ENCODE results near the gene SOCS6.
A peak's percentile ranks its signal among the peaks of the same experiment; 100 is the strongest.
"Not testable (repeated sequence)": the region's sequence is repeated elsewhere in the genome, so short reads cannot be mapped to it uniquely, and the experiment has no call there.

Gene SOCS6, protein sequence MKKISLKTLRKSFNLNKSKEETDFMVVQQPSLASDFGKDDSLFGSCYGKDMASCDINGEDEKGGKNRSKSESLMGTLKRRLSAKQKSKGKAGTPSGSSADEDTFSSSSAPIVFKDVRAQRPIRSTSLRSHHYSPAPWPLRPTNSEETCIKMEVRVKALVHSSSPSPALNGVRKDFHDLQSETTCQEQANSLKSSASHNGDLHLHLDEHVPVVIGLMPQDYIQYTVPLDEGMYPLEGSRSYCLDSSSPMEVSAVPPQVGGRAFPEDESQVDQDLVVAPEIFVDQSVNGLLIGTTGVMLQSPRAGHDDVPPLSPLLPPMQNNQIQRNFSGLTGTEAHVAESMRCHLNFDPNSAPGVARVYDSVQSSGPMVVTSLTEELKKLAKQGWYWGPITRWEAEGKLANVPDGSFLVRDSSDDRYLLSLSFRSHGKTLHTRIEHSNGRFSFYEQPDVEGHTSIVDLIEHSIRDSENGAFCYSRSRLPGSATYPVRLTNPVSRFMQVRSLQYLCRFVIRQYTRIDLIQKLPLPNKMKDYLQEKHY

DNA sequence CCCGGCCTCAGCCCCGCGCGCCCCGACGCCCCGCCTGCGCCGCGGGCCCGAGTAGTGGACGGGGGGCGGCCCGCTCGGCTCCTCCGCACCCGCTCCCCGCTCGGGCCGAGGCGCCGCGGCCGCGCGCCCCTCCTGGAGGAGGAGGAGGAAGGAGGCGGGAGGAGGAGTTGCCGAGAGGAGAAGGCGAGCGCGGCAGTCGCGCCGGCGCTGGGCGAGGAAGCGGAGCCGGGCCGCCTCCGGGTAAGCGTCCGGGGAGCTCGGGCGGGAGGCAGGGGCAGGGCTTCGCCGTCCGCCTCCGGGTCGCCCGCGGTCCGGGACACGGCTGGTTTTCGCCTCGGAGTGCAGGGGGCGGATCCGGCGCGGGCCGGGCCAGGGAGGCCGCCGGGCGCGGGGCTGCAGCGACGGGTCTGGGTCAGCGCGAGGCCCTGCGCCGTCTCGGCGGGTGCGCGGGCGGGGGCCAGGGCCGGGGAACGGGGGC, at the start of gene SOCS6:
Gene SOCS6, plus strand, starts transcription at position 195 of the 478 bp plus-strand sequence. CDS start 35,624 bp downstream, outside the sequence.
- DNase-seq, result peak; percentile 73

DNA sequence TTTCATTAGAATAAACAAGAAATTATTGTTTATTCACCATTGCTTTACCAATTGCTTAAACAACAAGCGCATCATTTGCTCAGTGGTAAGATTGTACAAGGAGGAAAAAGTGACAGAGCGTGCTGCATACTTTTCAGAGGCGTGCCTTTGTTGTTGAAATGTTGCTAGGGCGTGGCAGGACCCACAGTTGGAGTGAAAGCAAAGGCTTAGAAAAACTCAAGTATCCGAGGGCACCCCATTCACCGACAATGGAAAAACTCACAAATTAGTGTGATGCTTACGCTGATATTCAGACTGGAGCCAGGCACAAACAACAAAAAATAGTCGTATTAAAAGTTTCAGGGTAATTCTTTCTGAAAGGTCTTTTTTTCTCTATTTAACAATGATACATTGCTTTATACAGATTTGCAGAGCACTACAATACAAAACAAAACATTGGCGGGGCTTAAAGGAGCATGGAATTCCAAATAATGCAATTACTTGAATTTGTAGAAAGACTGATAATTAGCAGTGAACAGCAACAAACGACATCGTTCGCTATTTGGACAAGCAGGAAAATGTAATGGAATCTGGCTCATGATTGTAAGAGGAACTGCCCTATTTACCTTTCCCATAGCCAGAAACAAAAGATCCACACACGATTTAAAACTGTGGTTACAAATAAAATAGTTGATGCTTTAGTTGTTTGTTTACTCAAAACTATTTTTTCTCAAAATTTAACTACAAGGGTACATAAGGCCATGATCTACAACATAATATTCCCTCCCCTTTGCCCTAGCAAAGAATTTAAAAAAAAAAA, 45.5 kb upstream of the SOCS6 start:
- no peak for DNase-seq

DNA sequence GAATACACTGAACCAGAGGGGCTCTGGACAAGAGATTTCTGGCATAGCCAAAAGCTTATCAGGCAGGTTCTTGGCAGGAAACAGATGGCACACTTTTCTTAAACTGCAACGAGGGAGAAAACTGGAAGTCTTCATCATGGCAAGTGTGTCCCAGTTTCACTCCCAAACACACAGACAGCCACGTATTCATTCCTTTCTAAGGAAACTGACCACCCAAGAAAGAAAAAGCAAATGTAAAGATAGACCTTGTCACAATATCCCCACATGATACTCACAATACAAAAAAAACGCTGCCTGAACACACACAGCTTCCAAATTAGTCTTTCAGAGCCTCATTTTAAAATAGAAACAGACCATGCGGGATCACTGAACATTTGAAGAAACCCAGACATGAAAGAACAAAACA, 42.8 kb upstream of the SOCS6 start:
- DNase-seq, result no peak

DNA sequence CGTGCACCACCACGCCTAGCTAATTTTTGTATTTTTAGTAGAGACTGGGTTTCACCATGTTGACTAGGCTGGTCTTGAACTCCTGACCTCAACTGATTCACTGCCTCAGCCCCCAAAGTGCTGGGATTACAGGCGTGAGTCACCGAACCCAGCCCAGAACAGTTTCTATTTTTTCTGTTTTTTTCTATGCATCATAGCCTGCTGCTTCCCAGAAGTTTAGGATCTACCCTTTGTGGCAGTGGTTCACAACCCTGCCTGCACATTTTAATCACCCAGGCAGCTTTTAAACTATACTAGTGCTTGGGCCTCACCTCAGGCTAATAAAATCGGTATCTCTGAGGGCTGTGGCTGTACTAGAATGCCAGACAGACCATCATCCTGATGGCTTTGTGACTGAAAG, 39.7 kb upstream of the SOCS6 start:
- DNase-seq, result peak; percentile 52

DNA sequence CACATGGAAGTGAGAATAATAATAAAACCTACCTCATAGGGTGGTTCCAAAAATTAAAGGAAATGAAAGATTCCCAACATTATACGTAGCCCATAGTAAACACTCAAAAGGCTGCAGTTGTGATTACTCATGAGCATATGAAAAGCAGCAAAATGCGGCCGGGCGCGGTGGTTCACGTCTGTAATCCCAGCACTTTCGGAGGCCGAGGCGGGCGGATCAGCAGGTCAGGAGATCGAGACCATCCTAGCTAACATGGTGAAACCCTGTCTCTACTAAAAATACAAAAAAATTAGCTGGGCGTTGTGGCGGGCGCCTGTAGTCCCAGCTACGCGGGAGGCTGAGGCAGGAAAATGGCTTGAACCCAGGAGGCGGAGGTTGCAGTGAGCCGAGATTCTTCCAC, 39.0 kb upstream of the SOCS6 start:
- not testable (repeated sequence) for DNase-seq

DNA sequence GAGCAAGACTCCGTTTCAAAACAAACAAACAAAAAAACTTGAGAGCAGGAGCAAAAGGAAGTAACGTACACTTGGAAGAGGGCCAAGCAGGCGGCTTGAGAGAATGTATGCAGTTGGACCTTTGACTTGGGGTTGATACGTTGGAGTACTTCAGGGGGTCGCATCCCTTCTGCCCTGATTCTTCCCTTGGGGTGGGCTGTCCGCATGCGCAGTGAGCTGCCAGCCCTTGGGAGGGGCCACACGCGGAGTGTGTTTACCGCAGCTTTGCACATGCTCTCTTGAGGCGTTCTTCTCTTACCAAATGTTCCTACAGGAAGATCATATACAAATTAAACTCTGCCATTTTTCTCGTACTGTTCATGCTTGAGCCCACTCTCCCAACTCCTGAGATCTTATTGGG, 38.1 kb upstream of the SOCS6 start:
- DNase-seq, result no peak

DNA sequence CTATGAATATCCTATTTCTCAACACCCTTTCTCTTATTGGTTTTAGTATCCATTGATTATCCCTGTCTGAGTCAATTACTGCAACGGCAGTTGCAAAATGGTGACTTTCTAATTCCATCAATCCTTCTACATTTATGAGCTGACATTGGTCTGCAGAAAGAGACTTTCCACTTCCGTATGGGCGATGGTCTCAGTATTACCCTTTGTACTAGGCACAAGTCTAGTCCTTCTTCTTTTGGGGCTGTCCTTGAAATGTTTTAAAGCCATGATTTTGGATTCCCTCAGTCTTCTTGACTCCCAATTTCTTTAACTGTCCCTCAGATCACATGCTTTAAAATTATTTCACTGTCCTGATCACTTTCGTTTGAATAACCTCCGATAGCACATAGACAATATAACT, 32.7 kb upstream of the SOCS6 start:
- no peak for DNase-seq

DNA sequence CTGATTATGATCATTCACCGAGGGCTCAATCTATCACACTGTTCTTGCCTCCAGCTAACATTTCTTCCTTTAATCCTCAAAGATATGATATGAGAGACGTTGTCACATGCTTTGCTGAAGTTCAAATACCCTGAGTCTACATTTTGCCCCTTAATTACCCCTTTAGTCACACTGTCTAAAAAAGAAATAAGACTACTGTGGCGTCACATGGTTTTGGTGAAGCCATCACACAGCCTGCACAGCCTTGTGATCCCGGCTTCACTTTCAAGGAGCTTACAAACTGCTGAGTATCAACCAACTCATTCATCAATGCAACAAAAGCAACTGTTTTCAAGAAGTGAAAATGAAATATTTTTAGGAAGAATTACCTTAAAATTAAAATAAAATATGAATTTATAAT, 31.9 kb upstream of the SOCS6 start:
- DNase-seq, result no peak

DNA sequence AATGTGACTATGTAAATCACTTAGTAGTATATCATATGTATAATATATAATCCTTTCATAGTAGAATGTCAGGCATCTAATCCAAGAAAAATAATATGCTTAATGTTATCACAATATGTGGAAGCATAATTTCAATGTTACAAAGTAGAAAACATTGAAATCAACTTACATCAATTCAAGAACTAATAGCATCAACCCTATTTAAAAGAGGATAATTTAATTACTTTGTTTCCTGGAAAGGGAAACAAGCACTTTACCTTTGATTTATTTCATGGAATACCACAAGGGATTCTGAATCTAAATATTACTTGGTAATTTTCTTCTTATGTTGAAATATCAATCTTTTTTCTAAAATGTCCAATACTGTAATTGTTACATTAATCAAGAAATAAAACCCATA, 30.6 kb upstream of the SOCS6 start:
- DNase-seq, result no peak

DNA sequence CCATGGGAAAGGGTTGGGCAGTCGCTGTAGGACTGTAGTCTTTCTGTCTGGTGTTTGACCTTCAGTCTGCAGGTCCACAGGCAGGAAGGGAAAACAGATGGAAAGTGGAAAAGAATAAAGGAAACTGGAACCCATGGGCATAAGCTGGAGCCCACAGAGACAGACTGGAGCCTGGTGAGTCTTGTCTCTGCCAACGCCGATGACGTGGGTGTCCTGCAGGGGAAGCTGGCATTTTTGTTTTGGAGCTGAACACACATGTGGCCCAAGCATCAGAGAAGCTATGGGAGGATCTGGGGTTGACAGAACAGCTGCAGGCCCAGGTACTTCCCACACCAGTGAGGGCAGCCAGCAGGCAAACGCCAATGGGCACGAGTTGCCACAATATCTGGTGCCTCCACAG, 28.2 kb upstream of the SOCS6 start:
- DNase-seq, result no peak

DNA sequence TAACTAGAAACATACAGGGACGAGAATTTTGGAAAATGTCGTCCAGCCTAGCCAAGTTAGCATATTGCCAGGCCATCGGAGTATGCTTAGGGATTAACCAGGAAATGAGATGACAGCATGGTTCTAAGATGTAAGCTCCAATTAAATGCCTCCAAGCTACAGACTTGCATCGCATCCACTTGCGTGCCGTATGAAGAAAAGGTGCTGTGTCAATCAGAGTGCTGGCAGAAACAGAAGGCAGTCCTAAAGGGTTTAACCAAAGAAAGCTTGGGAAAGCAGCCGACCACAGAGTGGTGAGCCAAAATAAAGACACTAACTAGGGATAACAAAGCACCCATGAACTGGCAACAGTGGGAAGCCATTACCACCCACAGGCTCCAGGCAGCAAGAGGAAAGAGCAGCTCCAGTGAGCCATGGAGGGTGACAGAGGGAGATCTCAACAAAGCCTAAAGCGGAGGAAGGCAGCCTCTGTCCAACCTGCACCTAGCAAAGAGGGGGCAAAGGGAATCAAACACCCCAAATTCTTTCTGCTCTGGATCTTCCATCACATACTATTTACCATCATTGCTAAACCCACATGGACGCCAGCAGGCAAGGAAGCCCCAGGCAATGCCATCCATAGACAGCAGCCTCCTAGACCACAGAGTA, 27.6 kb upstream of the SOCS6 start:
- no peak for DNase-seq

DNA sequence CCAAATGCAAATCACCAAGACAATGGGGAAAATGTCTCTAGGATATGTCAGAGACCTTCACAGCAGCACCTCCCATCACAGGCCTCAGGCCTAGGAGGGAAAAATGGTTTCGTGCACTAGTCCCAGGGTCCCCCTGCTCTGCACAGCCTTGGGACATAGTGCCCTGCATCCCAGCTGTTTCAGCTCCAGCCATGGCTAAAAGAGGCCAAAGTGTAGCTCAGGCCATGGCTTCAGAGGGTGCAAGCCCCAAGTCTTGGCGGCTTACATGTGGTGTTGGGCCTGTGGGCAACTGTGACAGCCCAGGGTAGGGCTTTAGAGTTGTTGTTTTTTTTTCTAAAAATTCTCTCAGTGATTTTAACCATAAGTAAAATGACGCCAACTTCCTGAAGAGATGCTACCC, 25.5 kb upstream of the SOCS6 start:
- DNase-seq, result no peak

DNA sequence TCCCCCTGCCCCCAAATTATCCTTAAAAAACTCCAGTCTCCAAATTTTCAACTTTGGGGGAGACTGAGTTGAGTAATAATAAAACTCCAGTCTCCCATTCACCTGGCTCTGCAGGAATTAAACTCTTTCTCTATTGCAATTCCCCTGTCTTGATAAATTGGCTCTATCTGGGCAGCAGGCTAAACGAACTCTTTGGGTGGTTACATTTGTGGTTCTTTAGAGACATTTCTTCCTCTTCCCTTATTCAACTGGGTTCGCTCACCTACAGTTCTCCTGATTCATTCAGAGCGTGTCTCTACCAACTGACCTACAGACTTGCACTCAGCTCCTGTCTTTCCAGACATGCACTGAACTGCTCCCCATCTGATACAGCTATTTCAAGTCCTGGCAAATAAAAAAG, 17.1 kb upstream of the SOCS6 start:
- no peak for DNase-seq

DNA sequence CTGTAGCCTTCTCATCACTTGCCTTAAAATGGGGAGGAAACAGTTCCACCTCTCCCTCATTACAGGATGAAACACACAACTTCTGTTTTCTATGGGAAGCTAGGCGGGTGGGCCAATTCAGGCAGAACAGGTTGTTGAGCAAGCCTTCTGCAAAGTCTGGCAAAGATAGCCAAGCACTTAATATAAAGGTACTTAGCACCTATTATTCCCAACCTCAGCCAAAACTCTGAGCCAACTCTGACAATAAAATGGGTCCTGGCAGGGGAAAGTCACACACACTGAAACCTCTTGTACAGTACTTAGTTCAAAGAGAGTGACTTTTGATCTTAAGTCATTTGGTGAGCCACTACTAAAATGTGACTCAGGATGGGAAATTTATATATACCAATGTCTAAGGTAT, 15.8 kb upstream of the SOCS6 start:
- DNase-seq, result no peak

DNA sequence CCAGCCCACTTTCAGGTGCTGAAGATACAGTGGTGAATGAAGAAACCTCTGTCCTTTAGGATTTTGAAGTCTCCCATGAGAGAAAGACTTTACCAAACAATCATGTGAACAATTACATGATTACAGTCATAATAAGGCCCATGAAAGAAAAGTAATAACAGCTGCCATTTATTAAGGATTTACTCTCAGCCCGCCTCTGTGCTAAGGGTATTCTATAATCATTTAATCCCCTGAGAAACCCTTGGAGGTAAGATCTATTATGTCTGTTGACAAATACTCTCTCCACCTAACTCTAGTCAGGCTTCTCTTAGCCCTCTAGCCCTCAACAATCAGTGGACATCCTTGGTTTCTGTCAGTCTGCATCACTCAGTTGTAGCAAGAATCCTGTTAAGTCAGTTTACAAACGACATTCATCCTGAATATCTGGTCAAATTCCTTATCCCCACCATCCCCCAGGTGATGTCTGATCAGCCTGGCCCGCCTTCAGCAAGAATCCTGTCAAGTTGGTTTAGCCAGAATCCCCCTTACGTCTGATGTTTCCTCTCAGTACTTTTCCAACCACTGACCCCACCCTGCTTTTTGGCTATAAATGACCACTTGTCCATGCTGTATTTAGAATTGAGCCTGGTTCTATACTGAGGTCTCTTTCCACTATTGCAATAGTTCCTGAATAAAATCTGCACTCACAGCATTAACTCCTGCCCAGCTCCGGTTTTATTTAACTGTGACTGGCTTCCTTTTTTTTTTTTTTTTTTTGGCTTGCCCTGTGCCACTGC, 12.2 kb upstream of the SOCS6 start:
- no peak for DNase-seq

DNA sequence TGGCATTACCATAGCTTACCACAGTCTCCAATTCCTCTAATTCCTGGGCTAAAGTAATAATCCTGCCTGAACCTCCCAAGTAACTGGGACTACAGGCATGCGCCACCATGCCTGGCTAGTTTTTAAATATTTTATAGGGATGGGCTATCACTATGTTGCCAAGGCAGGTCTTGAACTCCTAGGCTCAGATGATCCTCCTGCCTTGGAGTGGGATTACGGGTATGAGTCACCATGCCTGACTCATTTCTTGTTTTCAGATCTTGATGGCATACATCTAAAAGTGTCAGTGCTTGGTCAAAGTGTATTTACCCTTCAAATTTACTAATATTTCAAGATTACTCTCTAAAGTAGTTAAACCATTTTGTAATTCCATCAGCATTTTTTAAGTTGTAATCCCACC, 9.4 kb upstream of the SOCS6 start:
- no peak for DNase-seq

DNA sequence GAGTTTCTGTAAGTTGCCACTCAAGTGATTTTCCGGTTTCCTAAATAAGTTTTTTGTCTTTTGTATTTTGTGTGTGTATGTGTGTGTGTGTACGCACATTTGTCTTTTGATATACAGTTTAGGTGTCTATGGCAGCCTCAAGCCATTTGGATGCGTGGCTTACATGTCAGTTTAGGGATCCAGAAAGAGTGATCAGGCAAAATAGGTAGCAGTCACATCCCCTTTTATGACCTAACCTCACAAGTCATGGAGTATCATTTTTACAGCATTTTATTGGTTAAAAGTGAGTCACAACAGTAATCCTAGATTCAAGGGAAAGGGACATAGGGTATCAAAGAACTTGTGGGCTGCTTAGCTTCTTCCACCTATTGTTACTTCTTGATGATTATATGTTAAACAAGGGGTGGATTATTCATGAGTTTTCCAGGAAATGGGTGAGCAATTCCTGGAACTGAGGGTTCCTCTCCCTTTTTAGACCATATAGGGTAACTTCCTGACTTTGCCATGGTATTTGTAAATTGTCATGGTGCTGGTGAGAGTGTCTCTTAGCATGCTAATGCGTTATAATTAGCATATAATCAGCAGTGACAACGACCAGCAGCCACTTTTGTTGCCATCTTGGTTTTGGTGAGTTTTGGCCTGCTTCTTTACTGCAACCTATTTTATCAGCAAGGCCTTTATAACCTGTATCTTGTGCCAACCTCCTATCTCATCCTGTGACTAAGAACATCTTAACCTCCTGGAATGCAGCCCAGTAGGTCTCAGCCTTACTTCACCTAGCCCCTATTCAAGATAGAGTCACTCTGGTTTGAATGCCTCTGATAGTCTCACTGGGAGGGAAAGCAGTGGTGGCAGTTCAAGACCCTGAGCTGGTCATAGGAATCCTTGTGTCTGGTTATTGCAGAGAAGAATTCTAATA, 8.6 kb upstream of the SOCS6 start:
- no peak for DNase-seq

DNA sequence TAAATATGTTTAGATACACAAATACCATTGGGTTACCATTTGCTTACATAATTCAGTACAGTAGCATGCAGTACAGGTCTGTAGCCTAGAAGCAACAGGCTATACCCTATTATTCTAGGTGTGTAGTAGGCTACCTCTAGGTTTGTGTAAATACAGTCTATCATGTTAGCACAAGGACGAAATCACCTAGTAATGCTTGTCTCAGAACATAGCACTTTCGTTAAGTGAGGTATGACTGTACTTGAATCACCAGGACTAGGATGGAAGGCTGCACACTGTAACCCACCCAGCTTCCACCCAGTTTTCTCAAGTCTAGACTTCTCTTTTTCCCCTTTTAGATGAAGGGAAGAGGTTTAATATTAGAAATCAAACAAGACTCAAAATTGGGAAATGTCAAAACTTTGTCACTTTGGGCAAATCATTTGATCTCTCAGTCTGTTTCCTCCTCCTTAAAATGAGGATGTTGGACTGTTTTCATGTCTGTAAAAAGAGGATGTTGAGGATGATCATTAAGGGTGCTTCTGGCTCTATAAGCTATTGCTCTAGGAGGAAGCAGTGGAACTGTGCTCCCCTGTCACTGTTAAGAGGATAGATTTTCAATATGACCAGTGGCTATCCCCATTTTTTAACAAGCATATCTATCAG, 3.7 kb upstream of the SOCS6 start:
- DNase-seq, result no peak

DNA sequence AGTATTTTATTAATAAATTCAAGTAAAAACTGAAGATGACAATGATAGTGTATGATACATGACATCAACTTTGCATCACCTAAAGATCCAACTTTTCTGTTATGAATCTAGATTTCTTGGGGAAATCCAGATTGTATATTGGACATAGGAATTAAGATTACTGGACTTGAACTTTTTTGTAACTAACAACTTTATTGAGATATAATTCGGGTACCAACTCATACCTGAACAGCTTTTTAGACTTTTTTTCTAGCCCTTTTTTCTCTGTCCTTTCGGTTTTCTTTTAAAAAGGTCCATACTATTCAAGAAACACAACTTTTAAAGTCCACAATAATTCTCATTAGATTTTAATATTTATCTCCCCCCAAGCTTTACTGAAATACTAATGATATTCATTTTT, 1.1 kb upstream of the SOCS6 start:
- DNase-seq, result no peak

DNA sequence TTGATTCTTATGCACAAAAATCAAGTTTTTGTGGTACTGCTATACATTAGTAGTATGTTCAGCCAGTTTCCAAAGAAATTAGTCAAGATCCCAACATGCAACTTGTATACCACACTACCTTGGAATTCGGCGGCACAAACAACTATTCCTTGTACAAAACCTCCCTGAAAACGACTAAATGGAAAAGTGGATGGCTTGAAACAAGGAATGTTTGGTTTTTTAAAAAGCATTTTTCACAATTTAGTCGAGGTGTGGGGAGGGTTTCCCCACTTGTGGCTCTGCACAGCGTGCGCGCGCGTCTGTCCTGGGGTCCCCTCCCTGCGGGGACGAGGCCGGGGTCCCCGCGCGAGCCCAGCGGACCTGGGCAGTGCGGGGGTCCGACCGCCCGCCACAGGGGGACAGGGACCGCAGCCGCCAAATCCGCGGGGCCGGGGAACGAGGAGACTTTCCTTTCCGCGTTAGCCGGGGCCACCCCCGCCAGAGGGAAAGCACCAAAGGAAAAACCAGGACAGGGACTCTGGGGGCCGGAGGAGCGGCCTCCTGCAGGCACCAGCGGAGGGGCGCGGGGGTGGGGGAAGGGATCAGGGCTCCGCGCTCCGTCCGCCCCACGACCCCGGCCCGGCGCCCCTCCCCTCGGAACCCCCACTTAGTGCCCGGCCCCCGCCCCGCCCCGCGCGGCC, 534 bp upstream of the SOCS6 start:
- DNase-seq, result peak; percentile 51

All from fibroblast of skin of right quadriceps (primary cell).